ACC112 (cell line): ENCODE results near the gene TMEM156.
A peak's percentile ranks its signal among the peaks of the same experiment; 100 is the strongest.

Experiments
- H2AFZ ChIP-seq: fragments of 200-600 bp; sonication (generic); one replicate; pipeline ENCODE4 v1.6.0; 2017; ENCODE audit warnings: antibody characterized with exemption, low read length; ENCODE audit not compliant: unreplicated experiment
- H3K27ac ChIP-seq: fragments of 200-600 bp; sonication (generic); 2 replicates; pipeline ENCODE4 v1.5.1; 2014; ENCODE audit warnings: low read depth, mild to moderate bottlenecking, antibody characterized with exemption, low read length, moderate library complexity
- H3K27me3 ChIP-seq: fragments of 200-600 bp; sonication (generic); 2 replicates; pipeline ENCODE4 v1.6.1; 2014; ENCODE audit warnings: mild to moderate bottlenecking, antibody characterized with exemption, low read length, moderate library complexity, mixed read lengths; ENCODE audit not compliant: insufficient read depth
- H3K36me3 ChIP-seq: fragments of 200-600 bp; sonication (generic); 2 replicates; pipeline ENCODE4 v1.6.1; 2016; ENCODE audit warnings: mild to moderate bottlenecking, antibody characterized with exemption, low read length, moderate library complexity, mixed read lengths; ENCODE audit not compliant: insufficient read depth
- H3K4me1 ChIP-seq: fragments of 200-600 bp; sonication (generic); one replicate; pipeline ENCODE4 v1.6.1; 2016; ENCODE audit warnings: low read length, mixed read lengths; ENCODE audit not compliant: insufficient read depth, unreplicated experiment, control insufficient read depth
- H3K4me3 ChIP-seq: fragments of 200-600 bp; sonication (generic); 2 replicates; pipeline ENCODE4 v1.5.1; 2014; ENCODE audit warnings: mild to moderate bottlenecking, low read depth, low read length
- H3K79me2 ChIP-seq: fragments of 200-600 bp; sonication (generic); one replicate; pipeline ENCODE4 v1.6.0; 2016; ENCODE audit warnings: low read length; ENCODE audit not compliant: control insufficient read depth, unreplicated experiment, insufficient read depth

TMEM156 gene

DNA sequence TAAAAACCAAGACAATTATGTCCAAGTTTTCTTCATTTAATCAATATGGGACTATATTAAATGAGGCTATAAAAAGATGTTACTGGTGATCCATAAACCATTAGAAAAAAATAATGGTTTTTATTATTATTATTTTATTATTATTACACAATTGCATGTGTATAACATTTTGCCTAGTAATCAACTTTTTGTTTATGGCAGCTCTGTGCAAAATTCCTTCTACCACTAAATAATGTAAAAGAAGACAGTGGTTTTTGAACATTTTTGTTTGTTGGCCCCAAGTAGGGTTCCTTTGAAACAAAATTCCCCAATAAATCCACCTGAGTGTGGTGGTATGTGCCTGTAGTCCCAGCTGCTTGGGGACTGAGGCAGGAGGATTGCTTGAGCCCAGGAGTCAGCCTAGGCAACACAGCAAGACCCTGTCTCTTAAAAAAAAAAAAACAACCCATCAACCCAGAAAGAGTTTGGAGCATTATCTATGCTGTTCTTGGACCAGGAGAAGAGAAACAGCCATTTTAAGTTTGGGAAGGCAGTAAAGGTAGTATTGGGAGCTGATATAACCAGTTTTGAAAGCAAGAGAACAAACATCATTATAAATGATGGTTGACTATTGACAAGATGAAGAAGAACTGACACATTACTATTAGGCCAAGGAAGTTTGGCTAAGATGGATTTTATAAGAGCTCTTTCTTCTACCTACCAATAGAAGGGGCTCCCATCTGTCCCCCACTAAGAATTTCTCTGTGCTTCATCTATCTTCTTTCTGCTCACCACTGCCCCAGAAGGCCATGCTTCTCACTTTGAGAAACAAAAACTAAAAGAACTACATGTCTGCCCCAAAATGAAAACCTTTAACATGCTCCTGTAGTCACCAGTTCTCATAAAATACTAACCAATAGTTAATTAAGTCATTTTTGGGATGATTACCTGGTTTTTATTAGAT lies 2.2 kb downstream of the TMEM156 start:
- Histone ChIP-seq H3K27me3 (no peaks in the 10 kb centered on the region), H3K27ac (peak overlapping the region; percentile 22; the same call in 1 of the 2 replicates), H3K4me1 (peaks cover 45% of the 10 kb centered on the region), H3K4me3 (peak overlapping the region; percentile 55), H3K36me3 (no peaks in the 10 kb centered on the region), H2AFZ (peak overlapping the region; percentile 84), H3K79me2 (no peaks in the 10 kb centered on the region)

GRCh38 chr4:39026096-39026495 lies 6.1 kb downstream of the TMEM156 start:
- H3K36me3 ChIP-seq: no peaks in the 10 kb centered on the region
- peak overlapping the region; percentile 89 for H3K27ac ChIP-seq
- H3K27me3 ChIP-seq: no peaks in the 10 kb centered on the region
- no peak overlapping the region for H3K4me3 ChIP-seq
- H2AFZ ChIP-seq: peak overlapping the region; percentile 94
- H3K4me1 ChIP-seq: peaks cover 35% of the 10 kb centered on the region
- no peaks in the 10 kb centered on the region for H3K79me2 ChIP-seq

DNA sequence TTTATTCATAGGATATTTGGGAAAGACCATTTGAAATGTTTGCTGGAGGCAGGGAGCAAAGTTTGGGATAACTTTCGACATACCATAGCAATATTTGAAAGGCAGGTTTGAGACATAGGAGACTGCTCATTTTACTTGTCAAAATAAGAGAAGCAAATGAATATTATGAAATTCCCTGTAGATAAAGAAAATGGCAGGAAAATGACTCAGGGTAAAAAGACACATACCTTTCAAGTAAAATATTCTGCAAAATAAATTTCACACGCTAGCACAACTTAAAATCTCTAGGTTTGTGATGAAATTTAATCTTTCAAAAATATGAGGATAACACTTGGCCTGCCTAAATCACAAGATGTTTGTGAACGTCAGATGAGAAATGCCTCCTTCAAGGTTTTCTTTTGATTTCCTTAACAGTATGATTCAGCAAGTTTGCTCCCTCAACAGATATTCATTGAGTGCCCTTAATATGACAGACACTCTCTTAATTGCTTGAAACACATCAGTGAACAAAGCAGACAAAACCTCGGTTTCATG lies 6.6 kb downstream of the TMEM156 start:
- no peaks in the 10 kb centered on the region for H3K36me3 ChIP-seq
- peak overlapping the region; percentile 94 for H2AFZ ChIP-seq
- H3K27ac ChIP-seq: peak overlapping the region; percentile 89
- no peaks in the 10 kb centered on the region for H3K27me3 ChIP-seq
- H3K79me2 ChIP-seq: no peaks in the 10 kb centered on the region
- peak overlapping the region; percentile 3; the same call in 1 of the 2 replicates for H3K4me3 ChIP-seq
- H3K4me1 ChIP-seq: peaks cover 31% of the 10 kb centered on the region

GRCh38 chr4:39024311-39024865 lies 7.8 kb downstream of the TMEM156 start:
- H3K4me3 ChIP-seq: no peak overlapping the region
- peaks cover 22% of the 10 kb centered on the region for H3K4me1 ChIP-seq
- H2AFZ ChIP-seq: no peak overlapping the region
- H3K36me3 ChIP-seq: no peaks in the 10 kb centered on the region
- H3K27me3 ChIP-seq: no peaks in the 10 kb centered on the region
- H3K79me2 ChIP-seq: no peaks in the 10 kb centered on the region
- no peak overlapping the region for H3K27ac ChIP-seq

GRCh38 chr4:39023059-39023458 lies 9.2 kb downstream of the TMEM156 start:
- Histone ChIP-seq H2AFZ (no peak overlapping the region), H3K4me1 (peaks cover 15% of the 10 kb centered on the region), H3K4me3 (no peak overlapping the region), H3K36me3 (no peaks in the 10 kb centered on the region), H3K27me3 (no peaks in the 10 kb centered on the region), H3K79me2 (no peaks in the 10 kb centered on the region), H3K27ac (no peak overlapping the region)

DNA sequence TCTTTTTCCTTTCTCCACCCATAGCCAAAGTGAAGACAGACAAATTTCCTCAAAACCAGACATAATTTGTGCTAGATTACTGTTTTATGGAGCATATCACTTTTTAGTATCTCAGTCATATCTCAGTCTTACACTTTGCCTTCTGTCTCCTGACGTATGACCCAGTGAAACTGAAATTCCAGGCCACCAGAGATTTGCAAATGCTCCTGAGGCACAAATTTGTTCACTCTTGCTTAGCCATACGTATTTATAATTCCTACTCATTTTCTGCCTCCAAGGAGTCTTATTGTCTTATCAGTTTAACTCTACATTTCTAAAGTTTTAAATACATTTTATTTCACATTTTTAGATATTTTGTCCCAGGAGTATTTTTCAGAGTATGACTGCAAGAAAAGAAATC lies 10.0 kb downstream of the TMEM156 start:
- H3K36me3 ChIP-seq: no peaks in the 10 kb centered on the region
- no peaks in the 10 kb centered on the region for H3K79me2 ChIP-seq
- no peak overlapping the region for H3K4me3 ChIP-seq
- peaks cover 15% of the 10 kb centered on the region for H3K4me1 ChIP-seq
- H3K27ac ChIP-seq: no peak overlapping the region
- H3K27me3 ChIP-seq: no peaks in the 10 kb centered on the region
- H2AFZ ChIP-seq: no peak overlapping the region

- Histone ChIP-seq H3K27me3 (no peaks in the 10 kb centered on the region), H3K79me2 (no peaks in the 10 kb centered on the region), H3K4me1 (peaks cover 15% of the 10 kb centered on the region), H3K36me3 (no peaks in the 10 kb centered on the region), H3K27ac (no peak overlapping the region), H2AFZ (no peak overlapping the region), H3K4me3 (no peak overlapping the region)
Observed at GRCh38 chr4:39021631-39022030, 10.6 kb downstream of the TMEM156 start.

DNA sequence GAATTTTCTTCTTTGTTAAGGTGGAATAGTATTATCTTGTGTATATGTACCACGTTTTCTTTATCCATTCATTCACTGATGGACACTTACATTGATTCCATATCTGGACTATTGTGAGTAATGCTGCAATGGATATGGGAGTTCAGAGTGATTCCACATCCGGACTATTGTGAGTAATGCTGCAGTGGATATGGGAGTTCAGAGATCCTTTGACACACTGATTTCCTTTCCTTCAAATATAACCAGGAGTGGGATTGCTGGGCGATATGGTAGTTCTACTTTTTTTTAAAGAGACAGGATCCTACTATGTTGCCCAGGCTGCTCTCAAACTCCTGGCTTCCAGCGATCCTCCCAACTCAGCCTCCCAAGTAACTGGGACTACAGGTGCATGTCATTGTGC lies 12.1 kb downstream of the TMEM156 start:
- H3K79me2 ChIP-seq: no peaks in the 10 kb centered on the region

GRCh38 chr4:39014028-39014427 lies 18.2 kb downstream of the TMEM156 start:
- Histone ChIP-seq H3K27ac (no peak overlapping the region), H3K4me1 (no peaks in the 10 kb centered on the region), H3K27me3 (no peaks in the 10 kb centered on the region), H3K79me2 (no peaks in the 10 kb centered on the region), H3K4me3 (no peak overlapping the region), H2AFZ (no peak overlapping the region), H3K36me3 (no peaks in the 10 kb centered on the region)

More for the DNA sequence above, 12.1 kb downstream of the TMEM156 start:
- no peak overlapping the region for H3K27ac ChIP-seq
- no peak overlapping the region for H3K4me3 ChIP-seq
- H3K36me3 ChIP-seq: no peaks in the 10 kb centered on the region
- peaks cover 8% of the 10 kb centered on the region for H3K4me1 ChIP-seq
- no peaks in the 10 kb centered on the region for H3K27me3 ChIP-seq
- no peak overlapping the region for H2AFZ ChIP-seq

GRCh38 chr4:39004758-39005157 lies 27.5 kb downstream of the TMEM156 start:
- peaks cover under 1% of the 10 kb centered on the region; the same call in 1 of the 2 replicates for H3K36me3 ChIP-seq
- H2AFZ ChIP-seq: no peak overlapping the region
- H3K27ac ChIP-seq: no peak overlapping the region
- H3K4me1 ChIP-seq: no peaks in the 10 kb centered on the region
- no peaks in the 10 kb centered on the region for H3K79me2 ChIP-seq
- H3K27me3 ChIP-seq: no peaks in the 10 kb centered on the region
- H3K4me3 ChIP-seq: no peak overlapping the region
